ENCODE measurements around the gene AP2B1. TPM values are rescaled to one million over a fixed set of nuclear protein-coding genes. Genes with fewer than 3 reads are reported as not detected.
"Not testable (repeated sequence)": the region's sequence is repeated elsewhere in the genome, so short reads cannot be mapped to it uniquely, and the experiment has no call there.

AP2B1 gene
- total RNA-seq, 1 donor from 2014 or later, result 119 TPM

DNA sequence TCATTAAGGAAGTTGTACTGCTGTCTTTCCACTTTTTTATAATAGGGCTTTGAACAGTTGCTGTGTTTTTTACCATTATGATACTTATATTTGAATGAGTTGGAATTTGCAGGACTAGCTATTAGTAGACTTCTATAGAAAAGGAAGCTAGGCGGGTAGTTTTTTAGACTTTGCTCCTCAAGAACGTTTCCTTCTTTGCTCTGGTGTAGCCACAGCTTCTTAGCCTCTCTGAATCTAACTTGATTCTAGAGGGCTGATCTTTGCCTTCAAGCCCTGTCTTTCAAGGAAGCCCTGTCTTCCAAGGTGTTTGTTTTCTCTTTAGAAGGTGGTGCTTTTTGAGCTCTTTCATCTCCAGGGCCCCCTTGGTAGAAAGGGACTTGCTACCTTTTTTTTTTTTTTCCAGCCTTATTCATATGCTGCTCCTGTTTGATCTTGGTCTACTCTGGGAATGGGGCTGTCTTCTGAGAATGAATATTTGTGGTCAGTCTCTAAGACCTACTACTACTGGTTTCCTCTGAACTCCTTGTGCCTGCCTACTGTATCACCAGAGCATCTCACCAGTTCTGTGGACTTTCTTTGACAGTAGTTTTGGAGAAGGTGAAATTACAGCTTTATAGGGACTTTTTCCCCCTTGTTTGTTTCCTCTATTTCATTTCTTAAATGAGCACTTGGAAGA lies 92.0 kb downstream of the AP2B1 start:
- intact Hi-C loops (cut with micrococcal nuclease), result no loop called here
- ATAC-seq (no peak), DNase-seq (no peak)

DNA sequence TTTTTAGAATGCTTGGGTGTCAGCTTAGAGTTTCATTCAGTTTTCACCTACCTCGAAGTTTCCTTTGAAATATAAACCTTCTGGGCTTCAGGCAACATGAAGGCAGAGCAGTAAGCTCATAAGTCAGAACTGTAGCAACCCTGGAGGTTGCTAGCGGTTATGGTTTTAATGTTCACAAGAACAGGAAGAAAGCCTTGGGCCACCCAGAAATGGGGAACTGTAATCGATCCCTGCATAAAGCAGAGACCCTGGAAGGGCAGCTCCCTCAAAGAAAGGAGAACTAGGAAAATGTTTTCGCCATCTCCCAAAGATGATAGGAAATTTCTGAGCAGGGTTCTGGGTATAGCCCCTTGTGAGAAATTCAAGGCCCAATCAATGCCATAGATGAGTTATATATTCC lies 96.5 kb downstream of the AP2B1 start:
- ATAC-seq (no peak), DNase-seq (no peak)
- intact Hi-C loops (cut with micrococcal nuclease), result no loop called here

DNA sequence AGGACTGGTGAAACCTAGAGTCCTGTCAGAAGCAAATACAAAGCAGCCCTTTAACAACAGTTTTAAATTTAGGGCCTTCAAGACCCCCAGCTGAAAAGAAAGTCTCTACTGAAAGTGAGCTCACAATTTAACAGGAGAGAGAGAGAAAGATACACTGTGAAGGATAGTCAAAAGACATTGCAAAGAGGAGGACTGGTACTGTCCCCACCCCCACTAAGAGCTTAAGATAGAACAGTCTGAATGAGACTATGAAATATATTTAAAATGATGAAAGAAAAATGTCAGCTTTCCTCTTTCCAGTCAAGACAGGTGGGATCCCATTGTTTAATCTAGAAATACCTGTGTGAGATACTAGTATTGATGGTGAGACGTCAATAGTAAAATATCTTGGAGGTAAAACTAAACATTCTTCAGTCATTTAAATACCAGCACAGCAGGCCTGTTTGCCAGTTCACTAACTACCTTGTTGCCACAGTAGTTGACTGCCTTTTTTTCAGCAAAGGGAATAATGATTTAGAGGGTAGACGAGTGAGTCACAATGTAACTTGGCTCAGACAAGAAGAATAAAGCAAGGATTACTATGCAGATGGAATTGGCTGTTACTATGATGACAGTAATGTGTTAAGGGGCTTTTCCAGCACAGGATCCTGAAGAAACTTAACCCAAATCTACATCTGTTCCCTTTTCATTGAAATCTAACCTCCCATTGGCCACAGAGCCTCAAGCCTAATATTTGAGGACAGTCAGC lies 97.1 kb downstream of the AP2B1 start:
- intact Hi-C loops (cut with micrococcal nuclease), result no loop called here
- ATAC-seq, result no peak

DNA sequence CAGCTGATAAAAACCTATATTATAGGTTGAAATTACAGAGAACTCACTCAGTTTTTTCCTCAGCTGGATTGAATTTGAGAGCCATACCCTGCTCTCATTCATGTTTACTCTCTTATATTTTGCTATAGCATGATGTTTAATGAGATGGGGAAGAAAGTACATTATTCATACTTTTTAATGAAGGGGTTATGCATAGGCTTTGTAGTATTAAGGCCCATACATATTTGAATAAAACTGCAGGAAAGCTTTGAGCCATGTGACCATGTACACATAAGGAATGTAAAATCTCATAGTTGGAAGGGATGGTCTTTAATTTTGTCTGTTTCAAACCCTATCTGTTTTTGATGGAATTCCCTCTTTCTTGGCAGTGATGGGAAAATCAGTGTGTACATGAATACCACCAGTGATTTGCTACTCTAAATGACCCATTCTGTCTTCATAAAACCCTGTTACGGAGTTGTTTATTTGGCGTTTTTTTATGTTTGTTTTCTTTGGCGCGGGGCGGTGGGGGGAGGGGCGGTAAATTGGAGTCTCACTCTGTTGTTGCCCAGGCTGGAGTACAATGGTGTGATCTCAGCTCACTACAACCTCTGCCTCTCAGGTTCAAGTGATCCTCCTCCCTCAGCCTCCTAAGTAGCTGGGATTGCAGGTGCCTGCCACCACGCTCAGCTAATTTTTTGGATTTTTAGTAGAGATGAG lies 105.5 kb downstream of the AP2B1 start:
- ATAC-seq (no peak), DNase-seq (no peak)
- intact Hi-C loops (cut with micrococcal nuclease), result no loop called here

More for the DNA sequence above, 97.1 kb downstream of the AP2B1 start:
- no peak for DNase-seq

DNA sequence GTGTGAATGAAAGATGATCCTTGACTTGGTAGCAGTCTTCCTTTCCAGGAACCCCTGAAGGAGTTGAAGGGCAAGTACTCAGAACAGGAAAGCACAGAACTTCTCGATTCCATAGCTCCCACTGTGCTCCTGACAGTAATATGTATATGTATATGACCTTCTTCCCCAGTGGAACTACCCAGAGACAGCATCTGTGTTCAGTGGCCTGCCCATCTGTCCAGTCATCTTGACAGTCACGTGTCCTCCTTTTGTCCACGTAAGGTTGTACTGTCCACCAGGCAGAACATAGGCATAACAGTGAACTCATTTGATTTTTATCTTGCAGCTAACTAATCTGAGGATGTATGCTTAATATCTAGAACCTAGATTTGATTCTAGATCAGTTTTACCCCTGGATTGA lies 106.5 kb downstream of the AP2B1 start:
- DNase-seq (no peak), ATAC-seq (no peak)
- intact Hi-C loops (cut with micrococcal nuclease), result no loop called here

DNA sequence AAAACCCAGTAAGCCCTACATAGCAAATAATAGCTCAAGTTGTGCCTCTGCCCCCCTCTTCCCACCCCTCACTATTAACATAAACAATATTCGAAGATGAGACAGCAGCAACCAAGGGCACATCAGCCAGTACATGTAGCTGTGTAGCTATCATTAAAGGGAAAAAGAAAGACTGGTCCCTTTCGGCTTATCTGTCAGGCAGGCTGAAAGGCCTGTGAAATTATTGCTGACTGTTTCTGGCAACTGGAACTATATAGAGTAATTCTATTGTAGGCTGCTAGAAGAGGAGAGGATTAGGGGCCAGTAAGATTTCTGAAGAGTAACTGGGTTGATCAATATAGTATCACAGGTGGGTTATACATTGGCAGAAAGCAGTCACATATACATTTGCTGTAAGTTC lies 107.8 kb downstream of the AP2B1 start:
- ATAC-seq (peak; percentile 42), DNase-seq (no peak)
- intact Hi-C loops (cut with micrococcal nuclease), result no loop called here

DNA sequence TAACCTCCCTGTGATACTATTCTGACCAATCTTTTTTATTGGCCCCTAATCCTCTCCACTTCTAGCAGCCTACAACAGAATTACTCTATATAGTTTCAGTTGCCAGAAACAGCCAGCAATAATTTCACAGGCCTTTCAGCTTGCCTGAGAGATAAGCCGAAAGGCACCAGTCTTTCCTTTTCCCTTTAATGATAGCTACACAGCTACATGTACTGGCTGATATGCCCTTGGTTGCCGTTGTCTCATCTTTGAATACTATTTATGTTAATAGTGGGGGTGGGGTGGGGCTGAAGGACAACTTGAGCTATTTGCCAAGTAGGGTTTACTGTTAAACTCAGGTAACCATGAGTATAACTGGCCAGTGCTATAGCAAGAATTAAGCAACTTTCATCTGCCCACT lies 108.5 kb downstream of the AP2B1 start:
- DNase-seq (no peak), ATAC-seq (peak; percentile 84)
- intact Hi-C loops (cut with micrococcal nuclease), result no loop called here

DNA sequence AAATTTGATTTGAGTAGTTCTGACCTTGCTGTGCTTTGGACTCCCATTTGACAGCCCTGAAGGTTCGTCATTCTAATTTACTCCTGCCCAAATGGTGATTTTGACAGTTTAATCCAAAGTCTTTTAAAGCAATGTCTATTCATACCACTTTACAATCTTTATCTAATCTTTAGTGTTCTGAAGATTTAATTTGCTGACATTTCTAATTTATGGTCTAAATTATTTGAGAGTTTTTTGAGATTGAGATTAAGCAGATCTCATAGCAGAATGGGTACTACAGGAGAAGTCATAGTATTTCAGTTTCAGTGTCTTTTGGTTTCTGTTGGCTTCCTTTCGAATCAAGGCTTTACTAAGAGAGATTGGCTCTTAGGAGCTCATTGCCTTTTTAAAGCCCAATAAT lies 111.7 kb downstream of the AP2B1 start:
- ATAC-seq (no peak), DNase-seq (no peak)
- intact Hi-C loops (cut with micrococcal nuclease), result no loop called here

DNA sequence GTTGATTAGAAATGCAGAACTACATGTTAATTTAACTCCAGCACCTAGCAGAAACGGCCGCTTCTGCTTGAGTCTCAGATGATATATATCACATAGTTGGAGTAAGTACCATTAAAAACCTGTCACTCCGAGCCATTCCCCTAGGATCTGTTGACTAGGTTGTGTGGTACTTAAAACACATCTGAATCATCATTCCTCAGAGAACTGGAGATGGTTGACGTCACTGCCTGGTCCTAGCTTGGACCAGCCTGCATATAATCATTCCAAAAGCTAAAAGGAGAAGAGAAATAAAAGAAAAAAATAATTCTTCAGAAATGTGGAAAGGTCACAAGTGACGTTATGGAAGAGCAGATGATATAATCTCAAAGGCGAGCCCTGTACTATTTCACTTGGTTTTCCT lies 113.0 kb downstream of the AP2B1 start:
- DNase-seq, result no peak
- intact Hi-C loops (cut with micrococcal nuclease), result no loop called here
- ATAC-seq, result no peak

DNA sequence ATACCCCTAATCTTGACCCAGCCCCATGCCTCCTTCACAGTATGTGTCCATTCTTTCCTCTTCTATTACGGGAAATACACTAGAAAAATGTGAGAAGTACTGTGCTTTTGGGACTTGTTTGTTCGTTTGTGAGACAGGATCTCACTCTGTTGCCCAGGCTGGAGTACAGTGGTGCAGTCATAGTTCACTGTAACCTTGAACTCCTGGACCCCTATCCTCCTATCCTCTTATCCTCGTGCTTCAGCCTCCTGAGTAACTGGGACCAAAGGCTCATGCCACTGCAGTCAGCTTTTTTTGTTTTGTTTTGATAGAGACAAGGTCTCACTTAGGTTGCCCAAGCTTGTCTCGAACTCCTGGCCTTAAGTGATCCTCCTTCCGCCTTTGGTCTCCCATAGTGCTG lies 114.4 kb downstream of the AP2B1 start:
- intact Hi-C loops (cut with micrococcal nuclease), result no loop called here
- no peak for DNase-seq
- ATAC-seq, result no peak

DNA sequence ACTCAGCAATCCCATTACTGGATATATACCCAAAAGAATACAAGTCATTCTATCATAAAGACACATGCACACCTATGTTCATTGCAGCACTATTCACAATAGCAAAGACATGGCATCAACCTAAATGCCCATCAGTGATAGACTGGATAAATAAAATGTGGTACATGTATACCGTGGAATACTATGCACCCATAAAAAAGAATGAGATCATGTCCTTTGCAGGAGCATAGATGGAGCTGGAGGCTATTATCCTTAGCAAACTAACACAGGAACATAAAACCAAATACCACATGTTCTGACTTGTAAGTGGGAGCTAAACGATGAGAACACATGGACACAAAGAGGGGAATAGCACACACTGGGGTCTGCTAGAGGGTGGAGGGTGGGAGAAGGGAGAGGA lies 116.2 kb downstream of the AP2B1 start:
- not testable (repeated sequence) for DNase-seq

DNA sequence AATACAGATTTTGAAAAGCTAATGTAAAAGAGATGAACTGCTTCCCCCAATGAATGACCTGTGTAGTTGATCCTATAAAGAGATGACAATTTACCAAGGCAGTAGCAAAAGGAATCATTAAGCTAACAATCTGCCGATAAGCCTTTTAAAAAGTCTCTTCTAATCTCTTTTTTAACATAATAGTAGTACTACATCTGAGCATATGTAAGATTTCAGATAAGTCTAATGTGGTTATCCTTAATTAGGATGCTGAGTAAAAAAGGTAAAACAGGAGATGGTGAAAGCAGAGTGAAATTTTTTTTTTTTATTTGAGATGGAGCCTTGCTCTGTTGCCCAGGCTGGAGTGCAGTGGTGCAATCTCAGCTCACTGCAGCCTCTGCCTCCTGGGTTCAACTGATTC lies 118.1 kb downstream of the AP2B1 start:
- no peak for ATAC-seq
- DNase-seq, result no peak
- intact Hi-C loops (cut with micrococcal nuclease), result no loop called here

More for the DNA sequence above, 116.2 kb downstream of the AP2B1 start:
- intact Hi-C loops (cut with micrococcal nuclease); ATAC-seq: not testable (repeated sequence)

DNA sequence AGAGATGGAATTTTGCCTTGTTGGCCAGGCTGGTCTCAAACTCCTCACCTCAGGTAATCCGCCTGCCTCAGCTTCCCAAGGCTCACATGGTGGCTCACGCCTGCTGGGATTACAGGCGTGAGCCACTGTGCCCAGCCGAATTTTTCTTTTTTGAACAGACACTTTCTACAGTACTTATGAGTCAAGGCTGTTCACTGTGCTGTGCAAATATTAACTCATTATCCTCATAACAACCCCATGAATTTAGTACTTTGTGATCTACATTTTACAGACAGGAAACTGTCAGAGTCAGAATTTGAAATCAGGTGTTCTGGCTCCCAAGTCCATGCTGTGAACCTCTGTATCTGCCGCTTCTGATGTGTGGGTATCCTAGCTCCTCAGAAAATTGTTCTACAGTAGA lies 118.6 kb downstream of the AP2B1 start:
- no peak for ATAC-seq
- intact Hi-C loops (cut with micrococcal nuclease), result no loop called here
- no peak for DNase-seq

DNA sequence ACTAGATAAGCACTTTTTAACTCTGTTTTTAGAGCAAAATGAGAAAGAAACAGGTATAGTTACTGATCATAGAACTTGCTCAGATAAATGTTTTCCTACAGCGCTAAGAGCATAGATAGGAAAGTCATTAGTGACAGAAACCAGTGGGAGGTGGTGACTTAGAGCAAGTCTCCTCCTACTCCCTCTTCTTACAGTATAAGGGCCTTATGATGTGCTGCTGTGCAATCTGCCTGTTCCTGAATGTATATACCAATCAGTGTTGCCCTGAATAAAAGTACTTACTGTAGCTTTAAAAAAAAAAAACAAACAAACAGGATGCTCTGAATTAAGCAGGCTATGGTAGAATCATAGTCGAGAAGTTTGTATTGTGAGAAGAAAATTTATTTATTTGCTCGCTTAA lies 121.0 kb downstream of the AP2B1 start:
- ATAC-seq (peak; percentile 13), DNase-seq (no peak)
- intact Hi-C loops (cut with micrococcal nuclease), result no loop called here

DNA sequence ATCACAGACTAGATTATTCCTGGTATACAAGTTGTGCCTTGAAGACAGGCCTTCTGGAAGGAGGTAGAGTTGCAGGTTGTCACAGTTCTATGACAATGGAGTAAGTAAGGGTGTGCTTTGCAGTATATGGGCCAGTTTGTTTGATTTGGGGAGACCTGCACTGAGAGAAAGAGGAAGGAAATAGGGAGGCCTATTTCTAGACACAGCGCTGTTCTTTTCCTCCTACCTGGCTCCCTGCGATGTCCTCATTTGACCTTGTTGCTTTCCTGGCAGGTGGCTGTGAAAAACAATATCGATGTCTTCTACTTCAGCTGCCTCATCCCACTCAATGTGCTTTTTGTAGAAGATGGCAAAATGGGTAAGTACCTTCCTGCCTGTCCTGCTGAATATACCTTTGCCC lies 121.8 kb downstream of the AP2B1 start:
- intact Hi-C loops (cut with micrococcal nuclease), result no loop called here
- peak; percentile 14 for ATAC-seq
- no peak for DNase-seq

DNA sequence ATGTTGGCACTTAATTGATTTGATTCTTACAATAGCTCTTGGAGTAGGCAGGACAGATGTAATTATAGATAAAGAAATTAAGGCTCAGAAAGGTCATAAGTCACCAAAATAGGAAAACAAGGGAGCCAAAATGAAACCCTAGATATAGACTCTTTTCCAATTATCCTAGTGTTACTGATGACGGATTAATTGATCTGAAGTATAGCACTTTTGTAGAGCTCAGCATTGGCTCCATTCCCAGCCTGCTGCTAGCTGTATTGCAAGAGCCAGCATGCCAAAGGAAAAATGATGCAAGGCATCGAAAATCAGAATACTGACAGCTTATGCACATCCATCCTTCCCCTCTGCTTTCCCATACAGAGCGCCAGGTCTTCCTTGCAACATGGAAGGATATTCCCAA lies 122.8 kb downstream of the AP2B1 start:
- intact Hi-C loops (cut with micrococcal nuclease), result no loop called here

DNA sequence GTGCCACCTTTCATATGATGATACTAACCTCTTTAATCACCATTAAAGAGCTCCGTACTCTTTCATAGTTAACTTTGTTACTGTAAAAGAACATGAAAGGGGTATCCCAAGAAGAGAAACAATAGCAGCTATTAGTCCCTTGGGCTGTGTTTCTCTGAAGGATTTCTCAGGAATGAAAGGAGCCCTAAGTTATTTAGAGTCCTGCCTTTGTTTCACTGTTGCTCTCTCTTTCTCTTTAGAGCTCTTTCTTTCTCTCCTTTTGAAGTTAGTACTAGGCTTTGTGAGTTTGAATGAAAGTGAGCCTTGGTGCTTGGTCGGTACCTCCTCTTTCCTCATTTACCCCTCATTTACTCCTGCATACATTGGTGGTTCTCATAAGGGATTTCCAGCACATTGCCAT lies 123.8 kb downstream of the AP2B1 start:
- intact Hi-C loops (cut with micrococcal nuclease), result no loop called here
- ATAC-seq (no peak), DNase-seq (no peak)

More for the DNA sequence above, 122.8 kb downstream of the AP2B1 start:
- DNase-seq (no peak), ATAC-seq (no peak)

DNA sequence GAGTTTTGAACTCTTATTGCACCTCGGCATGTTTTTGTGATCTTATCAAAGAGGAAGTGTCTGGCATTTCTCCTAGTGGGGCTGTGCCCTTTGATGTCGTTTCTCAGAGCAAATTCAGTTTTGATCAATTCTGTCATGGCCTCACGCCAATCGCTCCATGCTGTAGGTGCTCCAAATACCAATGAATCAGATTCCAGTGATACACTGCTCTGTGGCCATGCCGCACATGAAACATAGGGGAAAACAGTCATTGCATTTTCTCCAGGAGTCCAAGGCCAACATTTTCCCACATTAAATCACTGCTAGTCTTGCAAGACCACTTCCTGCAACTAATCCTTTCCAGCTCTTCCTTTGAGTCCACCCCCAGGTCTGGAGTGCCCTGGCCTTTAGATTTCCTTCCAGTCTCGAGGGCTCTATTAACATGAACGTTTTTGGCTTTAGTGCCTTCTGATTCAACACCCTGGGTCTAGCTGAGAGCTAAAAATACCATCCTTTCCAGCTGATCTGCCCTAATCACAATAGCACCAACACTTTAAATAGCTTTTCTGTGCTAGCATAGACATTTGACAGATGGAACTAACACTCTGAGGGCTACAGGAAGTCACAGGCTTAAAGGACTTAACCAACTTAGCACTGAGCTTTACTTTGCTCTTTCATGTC lies 126.1 kb downstream of the AP2B1 start:
- ATAC-seq, result peak; percentile 88
- intact Hi-C loops (cut with micrococcal nuclease), result no loop called here
- no peak for DNase-seq

DNA sequence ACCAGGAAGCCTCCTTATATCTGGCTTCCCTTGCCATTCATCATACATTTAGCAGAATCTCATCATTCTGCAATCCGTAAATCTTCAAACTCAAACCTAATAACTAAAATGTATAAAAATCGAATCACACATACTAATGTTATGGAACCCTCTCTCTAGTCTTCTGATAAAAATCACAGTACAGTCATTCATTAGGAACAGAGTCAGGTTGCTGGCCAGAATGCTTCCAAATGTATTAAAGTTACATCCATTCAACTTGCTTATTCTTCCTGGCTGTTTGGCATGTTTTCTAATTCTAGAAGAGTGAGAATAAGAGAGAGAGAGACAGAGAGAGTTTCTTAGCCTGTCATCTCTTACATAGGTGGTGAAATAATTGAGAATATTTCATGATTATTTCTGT lies 127.9 kb downstream of the AP2B1 start:
- DNase-seq (no peak), ATAC-seq (no peak)
- intact Hi-C loops (cut with micrococcal nuclease), result no loop called here

DNA sequence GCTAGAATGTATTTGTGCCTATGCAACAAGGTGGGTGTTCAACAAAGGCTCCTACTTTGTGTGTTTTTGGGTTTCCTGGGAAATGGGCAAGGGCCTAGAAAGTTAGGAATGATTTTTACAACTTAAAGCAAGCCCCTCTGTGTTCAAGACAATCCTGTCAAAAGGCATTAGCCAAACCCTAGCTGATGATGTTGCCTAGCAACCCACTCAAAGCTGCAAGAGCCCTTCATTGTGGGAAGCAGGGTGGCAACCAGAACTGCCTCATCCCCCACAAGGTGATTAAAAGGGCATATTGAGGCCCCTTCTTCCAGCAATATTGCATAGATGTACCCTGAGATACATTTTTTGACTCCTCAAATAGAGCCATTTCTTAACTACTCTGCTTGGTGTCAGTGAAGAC lies 128.3 kb downstream of the AP2B1 start:
- no peak for DNase-seq
- intact Hi-C loops (cut with micrococcal nuclease), result no loop called here

More for the DNA sequence above, 128.3 kb downstream of the AP2B1 start:
- ATAC-seq, result no peak

Measured in left ventricle myocardium superior (tissue), 1 donor.